ENCODE results near the gene IGSF21. TPM values are rescaled to one million over a fixed set of nuclear protein-coding genes. Genes with fewer than 3 reads are reported as not detected.

IGSF21 gene
- total and polyA plus RNA-seq, 2 donors (not counting 3 experiments of a cell fraction or from before 2014, with no cell fraction given): not detected

DNA sequence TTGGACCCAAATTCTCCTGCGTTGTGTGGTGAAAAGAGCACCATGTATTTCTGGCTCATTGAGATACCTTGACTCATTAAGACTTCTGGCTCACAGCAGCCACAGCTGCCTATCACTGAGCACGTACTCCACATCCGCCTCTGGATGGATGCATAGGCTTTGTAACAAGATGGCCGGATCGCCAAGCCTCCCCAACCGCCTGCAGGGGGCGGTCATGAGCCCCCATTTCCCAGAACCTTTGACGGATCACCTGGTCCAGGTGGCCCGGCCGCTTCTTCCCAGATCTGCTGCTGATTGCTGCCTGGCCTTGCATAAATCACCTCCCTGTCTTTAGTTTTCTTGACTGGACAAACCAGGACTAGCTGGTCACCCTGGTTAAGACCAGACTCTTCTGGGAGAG is 216.6 kb downstream of the IGSF21 start:
- no peak overlapping the region for H3K27ac ChIP-seq (ENCODE audit: insufficient read depth, low read depth, low read length)
- H3K36me3 ChIP-seq (ENCODE audit: control insufficient read depth in 2 of 2, extremely low read depth in 1 of 2, insufficient read depth in 2 of 2, low read length in 2 of 2): no peaks in the 10 kb centered on the region
- no peak overlapping the region for H3K9ac ChIP-seq (replicated peaks; ENCODE audit: extremely low read depth, insufficient read depth, low read length)
- dilution Hi-C loops (cut with MboI; ENCODE audit: extremely low pct_ligation_motif_present, low sequenced_read_pairs) (no loop called here), intact Hi-C loops (cut with micrococcal nuclease) (no loop called here)
- TF ChIP-seq POLR2A (IDR thresholded peaks at IDR 0.05; ENCODE audit: low read depth, low read length): no peak
- no peak for TF ChIP-seq MYC (IDR thresholded peaks at IDR 0.05; ENCODE audit: low read depth, low read length)
- TF ChIP-seq, protein P1, sequence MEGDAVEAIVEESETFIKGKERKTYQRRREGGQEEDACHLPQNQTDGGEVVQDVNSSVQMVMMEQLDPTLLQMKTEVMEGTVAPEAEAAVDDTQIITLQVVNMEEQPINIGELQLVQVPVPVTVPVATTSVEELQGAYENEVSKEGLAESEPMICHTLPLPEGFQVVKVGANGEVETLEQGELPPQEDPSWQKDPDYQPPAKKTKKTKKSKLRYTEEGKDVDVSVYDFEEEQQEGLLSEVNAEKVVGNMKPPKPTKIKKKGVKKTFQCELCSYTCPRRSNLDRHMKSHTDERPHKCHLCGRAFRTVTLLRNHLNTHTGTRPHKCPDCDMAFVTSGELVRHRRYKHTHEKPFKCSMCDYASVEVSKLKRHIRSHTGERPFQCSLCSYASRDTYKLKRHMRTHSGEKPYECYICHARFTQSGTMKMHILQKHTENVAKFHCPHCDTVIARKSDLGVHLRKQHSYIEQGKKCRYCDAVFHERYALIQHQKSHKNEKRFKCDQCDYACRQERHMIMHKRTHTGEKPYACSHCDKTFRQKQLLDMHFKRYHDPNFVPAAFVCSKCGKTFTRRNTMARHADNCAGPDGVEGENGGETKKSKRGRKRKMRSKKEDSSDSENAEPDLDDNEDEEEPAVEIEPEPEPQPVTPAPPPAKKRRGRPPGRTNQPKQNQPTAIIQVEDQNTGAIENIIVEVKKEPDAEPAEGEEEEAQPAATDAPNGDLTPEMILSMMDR (IDR thresholded peaks at IDR 0.05; ENCODE audit: extremely low read depth in 1 of 2, insufficient read depth in 1 of 2, low read depth in 1 of 2, low read length in 2 of 2): no peak
- TF ChIP-seq FOS (IDR thresholded peaks at IDR 0.05; ENCODE audit: borderline replicate concordance, insufficient read depth, low read length): no peak
- TF ChIP-seq, protein P2, sequence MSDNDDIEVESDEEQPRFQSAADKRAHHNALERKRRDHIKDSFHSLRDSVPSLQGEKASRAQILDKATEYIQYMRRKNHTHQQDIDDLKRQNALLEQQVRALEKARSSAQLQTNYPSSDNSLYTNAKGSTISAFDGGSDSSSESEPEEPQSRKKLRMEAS (IDR thresholded peaks at IDR 0.05; ENCODE audit: insufficient read depth, insufficient read length): no peak
- no peak for TF ChIP-seq EZH2 (IDR thresholded peaks at IDR 0.05; ENCODE audit: borderline replicate concordance, low read depth, low read length, severe bottlenecking)
- TF ChIP-seq JUN (IDR thresholded peaks at IDR 0.05; ENCODE audit: borderline replicate concordance, insufficient read depth, insufficient read length, low read depth): no peak
- no peak for TF ChIP-seq GATA2 (IDR thresholded peaks at IDR 0.05; ENCODE audit: insufficient read depth, insufficient read length, low read depth, low read length)
- no peak for TF ChIP-seq POLR2AphosphoS5 (IDR thresholded peaks at IDR 0.05; ENCODE audit: insufficient read depth, low read depth, low read length)
- no peak overlapping the region for H3K4me3 ChIP-seq (replicated peaks in 1 of 3; ENCODE audit: insufficient read depth in 1 of 3, low read depth in 1 of 3, low read length in 3 of 3)
- no peak overlapping the region for H3K4me2 ChIP-seq (ENCODE audit: insufficient read depth, low read length)
- no peaks in the 10 kb centered on the region for H3K9me3 ChIP-seq (replicated peaks; ENCODE audit: control insufficient read depth, insufficient read depth, low read length)
- FAIRE-seq: no peak
- POLR2A ChIA-PET: no interaction called here
- no TSS peak for BruUV-seq (replicated peaks)
- H3K9me1 ChIP-seq (replicated peaks; ENCODE audit: control insufficient read depth, extremely low read depth, insufficient read depth, low read length): no peaks in the 10 kb centered on the region
- H3K27me3 ChIP-seq (ENCODE audit: control insufficient read depth in 2 of 2, insufficient read depth in 2 of 2, low read length in 2 of 2): no peaks in the 10 kb centered on the region
- H3K4me1 ChIP-seq (ENCODE audit: control insufficient read depth, extremely low read depth, insufficient read depth, low read length): no peaks in the 10 kb centered on the region
- CTCF ChIA-PET: no interaction called here
- no peaks in the 10 kb centered on the region for H3K79me2 ChIP-seq (ENCODE audit: control insufficient read depth, insufficient read depth, low read length)
- H4K20me1 ChIP-seq (replicated peaks; ENCODE audit: control insufficient read depth, extremely low read depth, insufficient read depth, low read length): no peaks in the 10 kb centered on the region
- H2AFZ ChIP-seq (ENCODE audit: low read depth, low read length): no peak overlapping the region
- no peak for DNase-seq (ENCODE audit: low read depth, low spot score)
